Measurements from ENCODE around the gene UBAC2. TPM values are rescaled to one million over a fixed set of nuclear protein-coding genes. Genes with fewer than 3 reads are reported as not detected.
"Not testable (repeated sequence)": the region's sequence is repeated elsewhere in the genome, so short reads cannot be mapped to it uniquely, and the experiment has no call there.

The UBAC2 gene
- total RNA-seq, 1 donor from 2014 or later, result 70.8 TPM

DNA sequence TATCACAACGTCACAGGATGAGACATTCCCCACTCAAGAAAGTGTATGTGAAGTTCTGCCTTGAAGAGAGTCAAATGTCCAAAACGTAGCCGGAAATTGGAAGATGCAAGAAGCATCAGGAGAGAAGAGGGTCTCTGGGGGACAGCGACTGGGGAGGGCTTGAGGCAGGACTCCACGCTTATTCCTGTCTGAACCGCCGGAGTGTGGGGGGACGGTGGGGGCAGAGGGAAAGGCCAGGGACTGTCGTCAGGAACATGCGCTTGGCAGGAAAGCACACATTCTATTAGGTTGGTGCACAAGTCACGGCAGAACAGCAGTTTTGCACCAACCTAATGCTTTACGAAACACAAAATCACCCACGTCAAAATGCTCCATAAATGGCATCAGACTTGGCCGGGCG is 205.3 kb downstream of the UBAC2 start:
- Mint-ChIP-seq H3K9me3 (ENCODE audit: low read depth) (peaks cover 12% of the 10 kb centered on the region), H3K36me3 (ENCODE audit: low read depth) (no peaks in the 10 kb centered on the region), H3K4me1 (ENCODE audit: low read depth) (no peaks in the 10 kb centered on the region), H3K4me3 (ENCODE audit: unreplicated experiment) (no peak overlapping the region), H3K27ac (ENCODE audit: unreplicated experiment) (no peak overlapping the region), H3K27me3 (ENCODE audit: low read depth) (peaks cover 10% of the 10 kb centered on the region)
- TF ChIP-seq, protein P1, sequence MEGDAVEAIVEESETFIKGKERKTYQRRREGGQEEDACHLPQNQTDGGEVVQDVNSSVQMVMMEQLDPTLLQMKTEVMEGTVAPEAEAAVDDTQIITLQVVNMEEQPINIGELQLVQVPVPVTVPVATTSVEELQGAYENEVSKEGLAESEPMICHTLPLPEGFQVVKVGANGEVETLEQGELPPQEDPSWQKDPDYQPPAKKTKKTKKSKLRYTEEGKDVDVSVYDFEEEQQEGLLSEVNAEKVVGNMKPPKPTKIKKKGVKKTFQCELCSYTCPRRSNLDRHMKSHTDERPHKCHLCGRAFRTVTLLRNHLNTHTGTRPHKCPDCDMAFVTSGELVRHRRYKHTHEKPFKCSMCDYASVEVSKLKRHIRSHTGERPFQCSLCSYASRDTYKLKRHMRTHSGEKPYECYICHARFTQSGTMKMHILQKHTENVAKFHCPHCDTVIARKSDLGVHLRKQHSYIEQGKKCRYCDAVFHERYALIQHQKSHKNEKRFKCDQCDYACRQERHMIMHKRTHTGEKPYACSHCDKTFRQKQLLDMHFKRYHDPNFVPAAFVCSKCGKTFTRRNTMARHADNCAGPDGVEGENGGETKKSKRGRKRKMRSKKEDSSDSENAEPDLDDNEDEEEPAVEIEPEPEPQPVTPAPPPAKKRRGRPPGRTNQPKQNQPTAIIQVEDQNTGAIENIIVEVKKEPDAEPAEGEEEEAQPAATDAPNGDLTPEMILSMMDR (IDR thresholded peaks at IDR 0.05), result no peak
- DNase-seq (ENCODE audit: low spot score), result no peak

- no peak overlapping the region for H3K4me3 Mint-ChIP-seq (ENCODE audit: unreplicated experiment)
- H3K9me3 Mint-ChIP-seq (ENCODE audit: low read depth), result peaks cover 11% of the 10 kb centered on the region
- TF ChIP-seq, protein P1 (IDR thresholded peaks at IDR 0.05), result no peak
- H3K27me3 Mint-ChIP-seq (ENCODE audit: low read depth), result peaks cover 11% of the 10 kb centered on the region
- H3K27ac Mint-ChIP-seq (ENCODE audit: unreplicated experiment), result no peak overlapping the region
- no peaks in the 10 kb centered on the region for H3K36me3 Mint-ChIP-seq (ENCODE audit: low read depth)
- no peaks in the 10 kb centered on the region for H3K4me1 Mint-ChIP-seq (ENCODE audit: low read depth)
- DNase-seq (ENCODE audit: low spot score), result no peak
Observed at GRCh38 chr13:99406799-99407201, 206.1 kb downstream of the UBAC2 start.

GRCh38 chr13:99407906-99408702 is 207.4 kb downstream of the UBAC2 start:
- Mint-ChIP-seq H3K9me3 (ENCODE audit: low read depth) (peaks cover 9% of the 10 kb centered on the region), H3K36me3 (ENCODE audit: low read depth) (peaks cover 2% of the 10 kb centered on the region), H3K27ac (ENCODE audit: unreplicated experiment) (no peak overlapping the region), H3K27me3 (ENCODE audit: low read depth) (peaks cover 11% of the 10 kb centered on the region), H3K4me1 (ENCODE audit: low read depth) (no peaks in the 10 kb centered on the region), H3K4me3 (ENCODE audit: unreplicated experiment) (no peak overlapping the region)
- no peak for DNase-seq (ENCODE audit: low spot score)
- TF ChIP-seq, protein P1 (IDR thresholded peaks at IDR 0.05), result no peak

GRCh38 chr13:99408703-99409000 is 208.0 kb downstream of the UBAC2 start:
- TF ChIP-seq, protein P1 (IDR thresholded peaks at IDR 0.05), result no peak
- peaks cover 2% of the 10 kb centered on the region for H3K36me3 Mint-ChIP-seq (ENCODE audit: low read depth)
- H3K4me1 Mint-ChIP-seq (ENCODE audit: low read depth), result no peaks in the 10 kb centered on the region
- DNase-seq (ENCODE audit: low spot score), result no peak
- peaks cover 9% of the 10 kb centered on the region for H3K9me3 Mint-ChIP-seq (ENCODE audit: low read depth)
- H3K4me3 Mint-ChIP-seq (ENCODE audit: unreplicated experiment), result no peak overlapping the region
- no peak overlapping the region for H3K27ac Mint-ChIP-seq (ENCODE audit: unreplicated experiment)
- H3K27me3 Mint-ChIP-seq (ENCODE audit: low read depth), result peaks cover 11% of the 10 kb centered on the region

GRCh38 chr13:99409461-99410083 is 208.9 kb downstream of the UBAC2 start:
- H3K27me3 Mint-ChIP-seq (ENCODE audit: low read depth); DNase-seq (ENCODE audit: low spot score): not testable (repeated sequence)

GRCh38 chr13:99410646-99411475 is 210.2 kb downstream of the UBAC2 start:
- H3K27me3 Mint-ChIP-seq (ENCODE audit: low read depth); H3K27ac Mint-ChIP-seq (ENCODE audit: unreplicated experiment); H3K4me3 Mint-ChIP-seq (ENCODE audit: unreplicated experiment); H3K9me3 Mint-ChIP-seq (ENCODE audit: low read depth); H3K36me3 Mint-ChIP-seq (ENCODE audit: low read depth); H3K4me1 Mint-ChIP-seq (ENCODE audit: low read depth); DNase-seq (ENCODE audit: low spot score): not testable (repeated sequence)

More at GRCh38 chr13:99409461-99410083, 208.9 kb downstream of the UBAC2 start:
- not testable (repeated sequence) for H3K27ac Mint-ChIP-seq (ENCODE audit: unreplicated experiment); H3K36me3 Mint-ChIP-seq (ENCODE audit: low read depth); H3K4me3 Mint-ChIP-seq (ENCODE audit: unreplicated experiment); H3K4me1 Mint-ChIP-seq (ENCODE audit: low read depth); H3K9me3 Mint-ChIP-seq (ENCODE audit: low read depth)
